T-helper 2 cell treated with Interferon-gamma antibody and Interleukin-4, amounts not matched to agents 5 μg/mL and 100 μg/mL, for 36 hours (primary cell): ENCODE measurements around the gene RTEL1.

ENCODE experiments used
- DNase-seq: peaks from one replicate; pipeline ENCODE4 v3.0.0; 2021; ENCODE audit warnings: low spot score
- H3K27ac Mint-ChIP-seq: one replicate; pipeline ENCODE4 v1.8.0; 2021; ENCODE audit warnings: mild to moderate bottlenecking, mixed read lengths
- H3K27me3 Mint-ChIP-seq: one replicate; pipeline ENCODE4 v1.8.0; 2021; ENCODE audit warnings: low read depth, mixed read lengths
- H3K36me3 Mint-ChIP-seq: one replicate; pipeline ENCODE4 v1.8.0; 2021; ENCODE audit warnings: low read depth, mixed read lengths
- H3K4me1 Mint-ChIP-seq: one replicate; pipeline ENCODE4 v1.8.0; 2021; ENCODE audit warnings: low read depth, mixed read lengths
- H3K4me3 Mint-ChIP-seq: one replicate; pipeline ENCODE4 v1.8.0; 2022; ENCODE audit warnings: mild to moderate bottlenecking, moderate library complexity, mixed read lengths
- H3K9me3 Mint-ChIP-seq: one replicate; pipeline ENCODE4 v1.8.0; 2021; ENCODE audit warnings: mixed read lengths

RTEL1 gene

DNA sequence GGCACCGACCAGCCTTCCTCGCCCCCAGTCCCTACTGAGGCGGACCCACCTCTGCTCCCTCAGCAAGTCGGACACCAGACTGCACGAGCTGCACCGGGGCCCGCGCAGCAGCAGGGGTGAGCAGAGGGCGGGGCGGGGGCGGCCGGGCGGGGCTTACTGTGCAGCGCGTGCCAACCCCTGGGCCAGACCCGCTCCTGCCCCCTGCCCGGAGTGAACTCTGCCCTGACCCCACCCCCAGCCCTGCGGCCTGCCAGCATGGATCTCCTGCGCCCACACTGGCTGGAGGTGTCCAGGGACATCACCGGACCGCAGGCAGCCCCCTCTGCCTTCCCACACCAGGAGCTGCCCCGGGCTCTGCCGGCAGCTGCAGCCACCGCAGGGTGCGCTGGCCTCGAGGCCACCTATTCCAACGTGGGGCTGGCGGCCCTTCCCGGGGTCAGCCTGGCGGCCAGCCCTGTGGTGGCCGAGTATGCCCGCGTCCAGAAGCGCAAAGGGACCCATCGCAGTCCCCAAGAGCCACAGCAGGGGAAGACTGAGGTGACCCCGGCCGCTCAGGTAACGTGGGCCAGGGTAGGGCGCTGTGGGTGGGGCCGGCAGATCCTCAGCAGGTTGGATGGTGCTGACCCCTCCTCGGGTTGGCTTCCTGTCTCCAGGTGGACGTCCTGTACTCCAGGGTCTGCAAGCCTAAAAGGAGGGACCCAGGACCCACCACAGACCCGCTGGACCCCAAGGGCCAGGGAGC lies 80.0 kb downstream of the RTEL1 start:
- no peaks in the 10 kb centered on the region for H3K27me3 Mint-ChIP-seq
- H3K4me3 Mint-ChIP-seq: peak overlapping the region; percentile 60
- DNase-seq: no peak
- peaks cover 19% of the 10 kb centered on the region for H3K36me3 Mint-ChIP-seq
- H3K4me1 Mint-ChIP-seq: peaks cover 20% of the 10 kb centered on the region
- H3K27ac Mint-ChIP-seq: no peak overlapping the region
- H3K9me3 Mint-ChIP-seq: no peaks in the 10 kb centered on the region

DNA sequence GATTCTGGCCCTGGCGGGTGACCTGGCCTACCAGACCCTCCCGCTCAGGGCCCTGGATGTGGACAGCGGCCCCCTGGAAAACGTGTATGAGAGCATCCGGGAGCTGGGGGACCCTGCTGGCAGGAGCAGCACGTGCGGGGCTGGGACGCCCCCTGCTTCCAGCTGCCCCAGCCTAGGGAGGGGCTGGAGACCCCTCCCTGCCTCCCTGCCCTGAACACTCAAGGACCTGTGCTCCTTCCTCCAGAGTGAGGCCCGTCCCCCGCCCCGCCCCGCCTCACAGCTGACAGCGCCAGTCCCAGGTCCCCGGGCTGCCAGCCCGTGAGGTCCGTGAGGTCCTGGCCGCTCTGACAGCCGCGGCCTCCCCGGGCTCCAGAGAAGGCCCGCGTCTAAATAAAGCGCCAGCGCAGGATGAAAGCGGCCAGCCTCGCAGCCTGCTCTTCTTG lies 80.6 kb downstream of the RTEL1 start:
- Mint-ChIP-seq H3K9me3 (no peaks in the 10 kb centered on the region), H3K4me3 (peak overlapping the region; percentile 60), H3K27me3 (no peaks in the 10 kb centered on the region), H3K4me1 (peaks cover 17% of the 10 kb centered on the region), H3K36me3 (peaks cover 21% of the 10 kb centered on the region), H3K27ac (no peak overlapping the region)
- DNase-seq: no peak

DNA sequence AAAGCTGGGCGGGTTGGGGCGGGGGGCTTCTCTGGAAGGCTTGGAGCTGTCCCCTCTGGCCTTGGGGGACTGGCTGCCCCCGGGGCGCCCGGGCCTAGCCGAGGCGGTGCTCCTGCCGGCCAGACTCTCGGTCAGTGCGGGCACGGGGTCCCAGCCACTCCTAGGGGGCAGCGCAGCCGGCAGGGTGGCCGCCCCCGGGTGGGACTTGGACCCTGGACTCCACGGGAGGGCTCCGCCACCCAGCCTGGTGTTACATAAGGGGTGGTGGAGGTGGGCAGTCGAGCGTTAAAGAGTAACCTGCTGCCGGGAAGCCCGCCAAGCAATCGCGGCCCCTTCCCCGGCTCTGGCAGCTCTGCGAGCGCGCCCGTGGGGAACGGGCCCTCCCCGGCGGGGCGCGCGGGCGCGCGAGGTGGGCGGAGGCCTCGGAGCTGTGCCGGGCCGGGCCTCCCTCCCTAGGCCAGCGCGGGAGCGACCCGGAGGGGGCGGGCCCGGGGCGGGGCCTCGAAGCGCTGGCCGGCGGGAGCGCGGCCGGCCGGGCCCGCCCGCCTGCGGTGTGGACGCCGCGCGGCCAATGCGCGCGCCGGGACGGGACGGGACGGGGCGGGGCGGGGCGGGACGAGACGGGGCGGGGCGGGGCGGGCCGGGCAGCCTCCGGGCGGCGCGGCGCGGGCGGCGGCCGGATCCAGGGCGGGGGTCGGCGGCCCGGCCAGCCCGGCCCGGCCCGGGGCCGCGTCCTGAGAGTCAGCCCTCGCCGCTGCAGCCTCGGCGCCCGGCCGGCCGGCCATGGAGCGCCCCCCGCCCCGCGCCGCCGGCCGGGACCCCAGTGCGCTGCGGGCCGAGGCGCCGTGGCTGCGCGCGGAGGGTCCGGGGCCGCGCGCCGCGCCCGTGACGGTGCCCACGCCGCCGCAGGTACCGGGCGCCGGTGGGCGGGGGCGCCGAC lies 81.3 kb downstream of the RTEL1 start, which contains the start of gene SLC2A4RG:
Gene SLC2A4RG (plus strand): TSS at position 647 of the 940 bp plus-strand sequence. CDS start 137 bp downstream, at position 784.
- peak within 1 kb of the TSS; percentile 60 for H3K4me3 Mint-ChIP-seq
- no peak within 1 kb of the TSS for H3K27ac Mint-ChIP-seq
- no peaks in the 10 kb centered on the region for H3K27me3 Mint-ChIP-seq
- H3K4me1 Mint-ChIP-seq: peaks cover 12% of the 10 kb centered on the region
- H3K36me3 Mint-ChIP-seq: peaks cover 18% of the 10 kb centered on the region
- peak; percentile 81 for DNase-seq
- H3K9me3 Mint-ChIP-seq: no peaks in the 10 kb centered on the region

DNA sequence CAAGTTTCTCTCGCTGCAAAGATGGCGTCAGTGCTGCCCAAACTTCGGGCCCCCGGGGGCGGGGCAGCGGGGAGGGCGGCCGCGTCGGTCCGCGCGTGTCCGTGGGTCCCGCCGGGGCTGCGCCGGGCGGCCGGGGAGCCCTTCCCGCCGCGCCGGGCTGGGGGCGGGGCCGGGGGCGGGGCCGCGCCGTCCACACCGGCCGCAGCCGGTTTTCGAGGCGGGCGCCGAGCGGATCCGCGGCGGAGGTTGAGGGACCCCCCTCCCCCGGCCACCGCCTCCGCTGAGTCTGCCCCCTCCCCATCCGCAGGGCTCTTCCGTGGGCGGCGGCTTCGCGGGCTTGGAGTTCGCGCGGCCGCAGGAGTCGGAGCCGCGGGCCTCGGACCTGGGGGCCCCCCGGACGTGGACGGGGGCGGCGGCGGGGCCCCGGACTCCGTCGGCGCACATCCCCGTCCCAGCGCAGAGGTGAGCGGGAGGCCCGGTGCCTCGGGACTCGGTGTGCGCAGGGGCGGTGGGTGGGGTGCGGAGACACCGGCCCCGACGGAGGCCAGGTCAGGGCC lies 82.0 kb downstream of the RTEL1 start:
- no peaks in the 10 kb centered on the region for H3K9me3 Mint-ChIP-seq
- peaks cover 18% of the 10 kb centered on the region for H3K36me3 Mint-ChIP-seq
- DNase-seq: peak; percentile 53
- no peaks in the 10 kb centered on the region for H3K27me3 Mint-ChIP-seq
- no peak overlapping the region for H3K27ac Mint-ChIP-seq
- H3K4me1 Mint-ChIP-seq: peaks cover 12% of the 10 kb centered on the region
- peak overlapping the region; percentile 54 for H3K4me3 Mint-ChIP-seq

DNA sequence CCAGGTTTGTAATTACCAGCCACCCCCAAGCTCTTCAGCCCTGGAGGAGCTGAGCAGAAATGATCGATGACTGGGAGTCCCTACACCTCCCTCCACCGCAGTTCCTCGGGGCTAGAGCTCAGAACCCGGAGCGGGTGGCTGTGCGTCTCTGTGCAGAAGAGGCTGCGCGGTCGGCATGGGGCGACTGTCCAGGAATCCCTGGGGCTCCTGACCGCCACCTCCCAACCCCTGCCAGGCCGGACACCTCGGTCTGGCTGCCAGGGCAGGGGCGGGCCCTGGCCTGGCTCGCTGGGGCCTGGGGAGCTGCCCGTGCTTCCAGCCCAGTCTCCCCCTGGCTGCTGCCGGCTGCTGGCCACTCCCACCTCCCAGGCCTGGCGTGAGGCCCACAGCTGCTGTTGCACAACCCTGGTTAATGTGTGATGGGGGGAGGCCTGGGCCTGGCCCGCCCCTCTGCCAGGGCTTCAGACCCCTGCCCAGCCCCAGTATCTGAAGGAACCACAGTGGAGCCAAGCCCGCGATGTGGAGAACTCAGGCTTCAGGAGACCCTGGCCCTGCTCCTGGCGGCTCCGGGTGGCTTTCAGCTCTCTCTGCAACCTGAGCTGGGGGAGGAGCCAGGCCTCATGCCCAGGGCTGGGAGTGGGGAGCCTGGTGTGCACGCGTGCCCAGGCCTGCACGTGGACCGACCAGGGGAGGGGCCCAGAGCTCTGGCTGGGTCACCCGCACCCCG lies 82.7 kb downstream of the RTEL1 start:
- no peaks in the 10 kb centered on the region for H3K9me3 Mint-ChIP-seq
- H3K4me3 Mint-ChIP-seq: peak overlapping the region; percentile 70
- H3K27me3 Mint-ChIP-seq: no peaks in the 10 kb centered on the region
- H3K27ac Mint-ChIP-seq: no peak overlapping the region
- no peak for DNase-seq
- H3K36me3 Mint-ChIP-seq: peaks cover 18% of the 10 kb centered on the region
- peaks cover 10% of the 10 kb centered on the region for H3K4me1 Mint-ChIP-seq

DNA sequence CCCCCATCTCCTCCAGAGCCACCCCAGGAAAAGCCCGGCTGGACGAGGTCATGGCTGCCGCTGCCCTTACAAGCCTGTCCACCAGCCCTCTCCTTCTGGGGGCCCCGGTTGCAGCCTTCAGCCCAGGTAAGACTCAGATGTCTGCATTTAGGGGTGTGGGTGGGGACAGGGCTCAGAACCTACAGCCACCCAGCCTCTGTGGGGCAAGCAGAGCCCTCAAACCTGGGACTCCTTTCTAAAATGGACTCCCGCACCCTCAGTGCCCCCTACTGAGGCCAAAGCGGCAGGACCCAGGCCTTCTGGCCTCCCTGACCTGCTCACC lies 83.2 kb downstream of the RTEL1 start:
- H3K36me3 Mint-ChIP-seq: peaks cover 13% of the 10 kb centered on the region
- H3K9me3 Mint-ChIP-seq: no peaks in the 10 kb centered on the region
- no peak overlapping the region for H3K27ac Mint-ChIP-seq
- no peak for DNase-seq
- peaks cover 4% of the 10 kb centered on the region for H3K4me1 Mint-ChIP-seq
- no peaks in the 10 kb centered on the region for H3K27me3 Mint-ChIP-seq
- H3K4me3 Mint-ChIP-seq: peak overlapping the region; percentile 70

DNA sequence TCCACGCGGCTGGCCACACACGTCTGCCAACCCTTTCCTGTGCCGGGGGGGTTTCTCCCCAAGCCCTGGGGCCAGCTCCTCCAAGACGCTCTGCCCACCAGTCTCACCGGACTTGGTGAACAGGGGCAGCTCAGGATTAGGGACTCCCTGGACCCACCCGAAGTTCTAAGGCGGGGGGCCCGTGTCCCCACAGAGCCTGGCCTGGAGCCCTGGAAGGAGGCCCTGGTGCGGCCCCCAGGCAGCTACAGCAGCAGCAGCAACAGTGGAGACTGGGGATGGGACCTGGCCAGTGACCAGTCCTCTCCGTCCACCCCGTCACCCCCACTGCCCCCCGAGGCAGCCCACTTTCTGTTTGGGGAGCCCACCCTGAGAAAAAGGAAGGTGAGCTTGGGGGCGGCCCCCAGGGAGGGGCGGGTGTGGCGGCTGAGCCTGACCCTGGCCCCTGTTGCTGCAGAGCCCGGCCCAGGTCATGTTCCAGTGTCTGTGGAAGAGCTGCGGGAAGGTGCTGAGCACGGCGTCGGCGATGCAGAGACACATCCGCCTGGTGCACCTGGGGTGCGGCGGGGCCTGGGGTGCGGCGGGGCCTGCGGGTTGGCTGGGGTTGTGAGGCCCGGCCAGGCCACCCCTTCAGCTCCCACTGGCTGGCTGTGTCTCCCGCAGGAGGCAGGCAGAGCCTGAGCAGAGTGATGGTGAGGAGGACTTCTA lies 83.7 kb downstream of the RTEL1 start:
- DNase-seq: no peak
- Mint-ChIP-seq H3K27me3 (no peaks in the 10 kb centered on the region), H3K4me3 (peak overlapping the region; percentile 70), H3K36me3 (peaks cover 8% of the 10 kb centered on the region), H3K27ac (peak overlapping the region; percentile 41), H3K9me3 (no peaks in the 10 kb centered on the region), H3K4me1 (no peaks in the 10 kb centered on the region)

DNA sequence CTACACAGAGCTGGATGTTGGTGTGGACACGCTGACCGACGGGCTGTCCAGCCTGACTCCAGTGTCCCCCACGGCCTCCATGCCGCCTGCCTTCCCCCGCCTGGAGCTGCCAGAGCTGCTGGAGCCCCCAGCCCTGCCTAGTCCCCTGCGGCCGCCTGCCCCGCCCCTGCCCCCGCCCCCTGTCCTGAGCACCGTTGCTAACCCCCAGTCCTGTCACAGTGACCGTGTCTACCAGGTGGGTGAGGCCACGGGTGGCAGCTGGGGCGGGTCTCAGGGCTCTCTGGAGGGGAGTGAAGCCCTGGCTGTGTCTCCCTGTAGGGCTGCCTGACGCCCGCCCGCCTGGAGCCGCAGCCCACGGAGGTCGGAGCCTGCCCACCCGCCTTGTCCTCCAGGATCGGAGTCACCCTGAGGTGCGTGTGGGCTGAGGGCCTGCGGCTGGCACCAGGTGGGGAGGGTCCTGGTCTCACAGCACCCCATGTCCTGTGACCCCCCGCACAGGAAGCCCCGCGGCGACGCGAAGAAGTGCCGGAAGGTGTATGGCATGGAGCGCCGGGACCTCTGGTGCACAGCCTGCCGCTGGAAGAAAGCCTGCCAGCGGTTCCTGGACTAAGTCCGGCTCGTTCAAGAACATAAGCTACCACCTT lies 84.4 kb downstream of the RTEL1 start:
- no peak overlapping the region for H3K4me3 Mint-ChIP-seq
- no peaks in the 10 kb centered on the region for H3K9me3 Mint-ChIP-seq
- no peaks in the 10 kb centered on the region for H3K4me1 Mint-ChIP-seq
- no peak for DNase-seq
- H3K36me3 Mint-ChIP-seq: peaks cover 8% of the 10 kb centered on the region
- H3K27me3 Mint-ChIP-seq: no peaks in the 10 kb centered on the region
- H3K27ac Mint-ChIP-seq: no peak overlapping the region

DNA sequence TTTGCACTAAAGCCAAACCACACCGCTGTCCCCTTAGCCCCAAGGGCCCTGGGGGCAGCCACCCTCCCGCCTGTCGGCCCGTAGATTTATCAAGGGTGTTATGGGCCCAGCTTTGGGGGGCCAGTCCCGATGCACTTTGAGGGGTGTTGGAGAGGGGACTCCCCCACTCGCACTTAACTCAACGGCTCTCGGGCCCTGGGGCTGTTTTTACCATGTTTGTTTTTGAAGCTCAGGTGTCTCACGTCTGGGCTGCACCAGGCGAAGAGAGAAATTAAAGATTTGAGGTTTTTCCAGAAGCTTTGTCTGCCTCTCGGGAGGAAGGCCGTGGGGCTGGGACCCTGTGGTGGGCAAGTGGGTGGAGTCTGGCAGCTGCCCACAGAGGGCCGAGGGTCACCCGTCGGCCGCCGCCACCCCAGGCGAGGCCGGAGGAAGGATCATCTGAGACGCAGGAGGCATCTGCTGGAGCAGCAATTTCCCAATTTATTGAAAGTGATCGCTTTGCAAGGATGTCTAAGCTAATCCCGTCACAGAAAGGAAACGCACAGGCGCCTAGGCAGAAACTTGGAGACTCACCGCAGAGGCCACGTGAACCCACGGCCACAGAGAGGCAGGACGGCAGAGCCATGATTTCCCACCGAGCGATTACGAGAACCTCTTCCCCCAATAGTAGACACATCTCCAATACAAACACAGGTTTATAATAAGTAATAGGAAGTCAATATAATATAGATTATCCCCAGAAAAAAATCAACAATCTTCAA lies 85.3 kb downstream of the RTEL1 start:
- Mint-ChIP-seq H3K27ac (peak overlapping the region; percentile 10), H3K9me3 (no peaks in the 10 kb centered on the region), H3K4me3 (no peak overlapping the region), H3K27me3 (no peaks in the 10 kb centered on the region), H3K36me3 (peaks cover 8% of the 10 kb centered on the region), H3K4me1 (no peaks in the 10 kb centered on the region)
- no peak for DNase-seq

DNA sequence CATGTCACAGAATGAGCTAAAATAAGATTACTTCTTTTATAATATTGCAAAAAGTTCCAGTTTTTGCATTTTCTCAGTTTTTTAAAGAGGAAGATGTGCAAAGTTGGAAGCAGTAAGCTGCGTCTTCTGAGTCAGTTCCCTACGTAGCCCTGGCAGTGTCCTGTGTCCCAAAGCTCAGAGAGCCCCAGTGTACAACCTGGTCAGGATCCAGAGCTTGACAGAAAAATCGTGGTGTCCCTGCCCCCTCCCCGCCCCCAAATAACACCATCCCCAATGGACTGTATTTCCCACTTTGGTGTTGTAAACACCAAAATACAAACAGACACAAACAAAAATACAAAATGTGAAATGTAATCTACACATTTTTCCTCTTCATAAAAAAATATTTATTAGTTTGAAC lies 86.0 kb downstream of the RTEL1 start:
- Mint-ChIP-seq H3K36me3 (peaks cover 8% of the 10 kb centered on the region), H3K4me1 (no peaks in the 10 kb centered on the region), H3K27me3 (no peaks in the 10 kb centered on the region), H3K4me3 (no peak overlapping the region), H3K9me3 (no peaks in the 10 kb centered on the region), H3K27ac (no peak overlapping the region)
- no peak for DNase-seq

DNA sequence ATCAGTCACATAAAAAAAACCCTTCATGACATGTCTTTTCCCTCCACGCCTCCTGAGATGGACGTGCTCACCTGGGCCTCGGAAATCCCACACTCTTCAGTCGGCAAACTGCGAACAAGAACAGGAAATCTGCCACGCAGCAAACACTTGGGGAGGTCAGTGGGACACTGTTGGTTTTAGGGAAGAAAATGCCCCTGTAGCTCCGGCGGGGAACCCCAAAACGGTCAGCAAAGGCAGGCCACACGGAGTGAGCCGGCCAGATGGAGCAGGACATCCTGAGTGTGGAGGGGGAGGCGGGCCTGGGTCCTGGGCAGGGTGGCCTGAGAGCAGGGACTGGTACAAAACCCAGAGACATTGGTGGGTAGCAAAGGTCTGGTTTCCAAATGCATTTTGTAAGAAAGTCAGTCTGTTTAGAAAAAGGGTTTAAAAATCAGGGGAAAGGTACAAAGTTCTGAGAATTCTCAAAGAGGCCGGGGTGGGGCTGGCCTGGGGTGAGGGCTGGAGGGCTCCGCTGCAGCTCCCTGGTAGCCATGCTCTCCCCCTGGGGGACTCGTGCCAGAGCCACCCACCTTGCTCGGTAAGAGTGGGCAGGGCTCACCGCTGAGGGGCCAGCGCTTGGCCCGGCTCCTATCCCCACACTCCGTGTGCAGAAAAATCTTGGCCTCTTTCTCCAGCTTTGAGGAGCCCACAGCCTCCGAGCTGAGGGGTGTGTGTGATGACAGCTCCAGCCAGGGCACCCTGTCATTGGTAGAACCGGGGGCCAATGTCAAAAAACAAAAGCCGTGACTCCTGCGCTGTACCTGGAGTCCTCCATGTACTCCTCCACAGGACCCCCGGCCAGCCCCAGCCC lies 86.7 kb downstream of the RTEL1 start:
- no peak overlapping the region for H3K4me3 Mint-ChIP-seq
- H3K9me3 Mint-ChIP-seq: no peaks in the 10 kb centered on the region
- peaks cover 8% of the 10 kb centered on the region for H3K36me3 Mint-ChIP-seq
- no peaks in the 10 kb centered on the region for H3K4me1 Mint-ChIP-seq
- no peaks in the 10 kb centered on the region for H3K27me3 Mint-ChIP-seq
- no peak overlapping the region for H3K27ac Mint-ChIP-seq
- DNase-seq: no peak

DNA sequence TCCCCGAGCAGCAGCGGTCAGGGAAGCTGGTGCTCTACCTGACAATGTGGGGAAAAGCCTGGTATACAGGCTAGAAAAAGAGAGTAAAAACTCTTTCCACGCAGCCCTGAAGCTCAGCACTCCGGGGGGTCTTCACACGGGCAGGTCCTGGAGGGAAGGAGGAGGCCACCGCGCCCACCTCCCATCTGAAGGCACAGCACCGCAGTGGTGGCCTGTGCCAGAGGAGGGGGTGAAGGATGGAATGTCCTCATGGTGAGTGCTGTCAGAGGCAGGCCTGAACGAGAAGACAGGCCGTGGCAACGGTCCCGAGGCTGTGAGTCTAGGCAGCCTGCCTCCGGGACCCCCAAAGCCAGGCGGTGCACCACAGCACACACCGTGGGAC lies 87.3 kb downstream of the RTEL1 start:
- Mint-ChIP-seq H3K4me3 (no peak overlapping the region), H3K9me3 (no peaks in the 10 kb centered on the region), H3K36me3 (peaks cover 8% of the 10 kb centered on the region), H3K4me1 (no peaks in the 10 kb centered on the region), H3K27ac (no peak overlapping the region), H3K27me3 (no peaks in the 10 kb centered on the region)
- no peak for DNase-seq
